ENCODE measurements around the gene ARIH2.
A peak's percentile ranks its signal among the peaks of the same experiment; 100 is the strongest.

The ARIH2 gene

DNA sequence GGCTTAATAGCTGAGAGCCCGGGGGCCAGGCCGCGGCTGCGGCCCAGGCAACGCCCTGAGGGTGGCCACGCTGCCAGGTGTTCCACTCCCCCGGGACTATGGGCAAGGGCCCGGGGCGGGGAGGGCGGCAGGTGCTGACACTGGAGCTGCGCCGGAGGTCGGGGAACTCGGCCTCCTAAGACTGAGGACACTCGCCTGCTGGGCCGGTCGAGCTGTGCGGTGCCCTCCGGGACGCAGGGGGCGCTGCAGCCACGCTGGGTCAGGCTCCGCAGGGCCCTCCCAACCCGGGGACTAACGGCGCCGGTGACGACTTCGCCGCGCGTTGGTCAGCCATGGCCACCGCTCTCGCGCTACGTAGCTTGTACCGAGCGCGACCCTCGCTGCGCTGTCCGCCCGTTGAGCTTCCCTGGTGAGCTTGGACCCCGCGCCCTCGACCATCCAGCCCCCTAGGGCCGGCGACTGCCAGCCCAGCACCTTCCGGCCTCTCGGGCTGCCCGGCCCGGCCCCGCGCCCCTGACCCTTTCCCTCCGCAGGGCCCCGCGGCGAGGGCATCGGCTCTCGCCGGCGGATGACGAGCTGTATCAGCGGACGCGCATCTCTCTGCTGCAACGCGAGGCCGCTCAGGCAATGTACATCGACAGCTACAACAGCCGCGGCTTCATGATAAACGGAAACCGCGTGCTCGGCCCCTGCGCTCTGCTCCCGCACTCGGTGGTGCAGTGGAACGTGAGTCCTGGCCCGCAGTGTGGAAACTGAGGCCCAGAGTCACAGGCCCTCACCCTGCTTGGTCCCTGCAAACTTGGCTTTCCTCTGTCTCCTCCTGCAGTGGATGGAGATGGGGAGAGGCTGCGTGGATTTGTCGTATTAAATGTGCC is 103.4 kb downstream of the ARIH2 start, which contains the start of gene NDUFAF3:
NDUFAF3 (plus strand) TSS at position 309 of the 875 bp plus-strand sequence; CDS start at position 333, 24 bp downstream.
- peak; percentile 94 for DNase-seq

DNA sequence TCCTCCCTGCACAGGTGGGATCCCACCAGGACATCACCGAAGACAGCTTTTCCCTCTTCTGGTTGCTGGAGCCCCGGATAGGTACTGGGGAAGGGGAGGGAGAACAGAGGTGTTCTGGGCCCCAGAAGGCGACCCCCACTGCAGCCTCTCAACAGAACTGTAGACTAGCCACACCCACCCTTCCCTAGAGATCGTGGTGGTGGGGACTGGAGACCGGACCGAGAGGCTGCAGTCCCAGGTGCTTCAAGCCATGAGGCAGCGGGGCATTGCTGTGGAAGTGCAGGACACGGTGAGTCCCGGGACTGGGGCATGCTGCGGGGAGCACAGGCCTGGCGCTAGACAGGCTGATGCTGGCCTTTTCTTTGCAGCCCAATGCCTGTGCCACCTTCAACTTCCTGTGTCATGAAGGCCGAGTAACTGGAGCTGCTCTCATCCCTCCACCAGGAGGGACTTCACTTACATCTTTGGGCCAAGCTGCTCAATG is 104.1 kb downstream of the ARIH2 start:
- DNase-seq = no peak

DNA sequence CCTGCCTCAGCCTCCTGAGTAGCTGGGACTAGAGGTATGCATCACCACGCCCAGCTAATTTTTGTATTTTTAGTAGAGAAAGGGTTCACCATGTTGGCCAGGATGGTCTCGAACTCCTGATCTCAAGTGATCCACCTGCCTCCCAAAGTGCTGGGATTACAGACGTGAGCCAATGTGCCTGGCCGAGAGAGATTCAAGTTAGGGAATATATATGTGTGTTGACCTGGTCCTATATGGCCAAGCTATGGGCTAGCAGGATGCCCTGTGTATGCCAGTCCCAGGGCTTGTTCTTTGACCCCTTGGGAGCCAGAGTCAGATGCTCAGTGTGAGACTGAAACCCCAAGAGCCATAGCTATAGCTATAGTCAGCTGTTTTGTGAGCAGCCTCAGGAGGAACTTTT is 105.1 kb downstream of the ARIH2 start:
- no peak for DNase-seq

DNA sequence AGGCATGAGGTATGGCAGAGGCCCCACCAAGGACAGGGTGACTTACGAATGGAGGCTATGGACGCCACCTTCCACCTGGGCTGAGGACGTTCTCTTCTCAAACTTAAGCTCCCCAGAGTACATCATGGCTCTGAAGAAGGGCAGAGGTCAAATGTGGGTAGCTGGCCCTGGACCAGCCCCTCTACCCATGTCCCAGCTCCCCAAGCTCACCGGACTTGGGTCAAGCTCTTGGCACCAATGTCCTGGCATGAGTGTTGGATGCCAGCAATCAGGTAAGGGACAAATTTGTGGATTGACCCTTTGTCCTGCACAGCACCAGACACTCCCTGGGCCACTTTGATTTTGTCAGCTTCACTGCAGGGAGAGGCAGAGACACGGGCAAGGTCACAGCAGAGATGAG is 105.8 kb downstream of the ARIH2 start:
- no peak for DNase-seq

DNA sequence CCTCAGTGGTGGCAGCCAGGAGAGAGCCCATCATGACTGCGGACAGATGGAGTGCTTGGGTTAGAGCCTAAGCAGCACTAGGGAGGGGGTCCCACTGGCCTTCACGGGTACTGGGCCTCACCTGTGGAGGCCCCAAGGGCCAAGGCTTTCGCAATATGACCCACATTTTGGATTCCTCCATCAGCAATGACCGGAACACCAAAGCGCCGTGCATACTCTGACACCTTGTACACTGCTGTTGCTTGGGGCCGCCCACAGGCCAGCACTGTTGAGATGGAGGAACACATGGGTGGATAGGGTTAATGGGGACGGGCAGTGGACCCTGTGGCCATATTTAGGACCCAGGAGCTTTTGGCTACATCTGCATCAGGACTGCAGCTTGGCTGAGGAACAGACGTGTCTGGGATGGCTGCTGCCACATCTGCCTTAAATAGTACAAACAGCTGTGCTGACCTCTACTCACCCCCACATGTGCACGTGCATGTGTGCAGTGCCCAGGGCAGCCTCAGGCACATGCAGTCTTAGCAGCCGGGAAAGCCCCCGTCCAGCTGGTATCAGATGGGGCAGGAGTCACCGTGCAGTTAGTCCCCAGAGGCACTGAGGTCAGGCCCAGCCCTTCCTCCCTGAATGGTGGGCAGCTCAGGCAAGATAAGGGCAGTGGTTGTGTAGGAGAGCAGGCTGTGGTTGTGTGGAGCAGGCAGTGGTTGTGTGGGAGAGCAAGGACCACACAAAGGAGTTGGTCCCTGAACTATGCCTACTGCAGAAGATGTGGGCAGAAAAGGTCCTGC is 106.6 kb downstream of the ARIH2 start:
- DNase-seq = no peak

DNA sequence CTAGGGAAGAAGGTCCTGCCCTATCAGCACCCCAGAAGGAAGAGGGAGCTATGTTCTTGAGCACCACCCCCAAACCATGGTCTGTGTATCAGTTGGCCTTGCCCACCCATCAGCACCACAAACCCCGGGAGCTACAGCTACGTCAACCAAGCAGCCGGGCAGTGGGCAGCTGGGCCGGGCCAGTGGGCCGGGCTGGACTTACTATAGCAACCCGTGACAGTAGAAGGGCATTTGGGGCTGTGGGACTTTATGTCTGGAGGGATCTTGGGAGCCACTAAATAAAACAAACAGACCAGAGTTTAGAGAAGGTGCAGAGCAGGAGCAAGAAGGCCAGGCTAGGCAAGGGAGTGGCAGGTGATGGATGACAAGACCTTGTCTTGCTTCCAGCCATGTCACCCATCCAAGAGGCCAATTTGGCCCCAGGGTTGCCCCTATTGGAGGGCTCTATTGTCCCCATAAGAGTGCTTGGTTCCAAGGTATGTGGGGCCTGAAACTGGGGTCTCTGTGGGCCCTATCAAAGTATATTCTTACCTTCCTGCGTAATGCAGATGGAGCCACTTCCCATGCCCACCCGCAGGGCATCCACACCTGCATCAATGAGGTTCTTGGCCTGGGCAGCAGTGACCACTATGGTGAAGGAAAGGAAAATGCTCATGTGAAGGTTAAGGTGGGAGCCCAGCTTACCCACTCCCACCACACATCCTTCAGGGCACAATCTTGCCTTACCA is 107.3 kb downstream of the ARIH2 start:
- no peak for DNase-seq

DNA sequence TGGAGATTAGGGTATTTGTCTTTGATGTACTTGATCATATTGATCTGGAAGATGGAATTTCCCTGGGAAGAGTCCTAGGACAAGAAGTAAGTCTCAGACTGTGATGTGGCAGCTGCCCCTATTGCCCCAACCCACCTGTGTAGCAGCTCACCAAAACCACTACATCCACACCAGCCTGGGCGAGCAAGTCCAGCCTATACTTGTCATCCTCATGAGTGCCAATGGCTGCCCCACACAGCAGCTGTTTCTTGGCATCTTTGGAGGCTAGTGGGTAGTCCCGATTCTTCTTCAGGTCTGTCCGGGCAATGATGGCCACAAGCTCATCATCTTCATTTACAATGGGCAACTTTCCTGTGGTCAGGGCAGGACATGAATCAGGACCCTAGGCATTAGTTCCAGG is 107.9 kb downstream of the ARIH2 start:
- DNase-seq = no peak

DNA sequence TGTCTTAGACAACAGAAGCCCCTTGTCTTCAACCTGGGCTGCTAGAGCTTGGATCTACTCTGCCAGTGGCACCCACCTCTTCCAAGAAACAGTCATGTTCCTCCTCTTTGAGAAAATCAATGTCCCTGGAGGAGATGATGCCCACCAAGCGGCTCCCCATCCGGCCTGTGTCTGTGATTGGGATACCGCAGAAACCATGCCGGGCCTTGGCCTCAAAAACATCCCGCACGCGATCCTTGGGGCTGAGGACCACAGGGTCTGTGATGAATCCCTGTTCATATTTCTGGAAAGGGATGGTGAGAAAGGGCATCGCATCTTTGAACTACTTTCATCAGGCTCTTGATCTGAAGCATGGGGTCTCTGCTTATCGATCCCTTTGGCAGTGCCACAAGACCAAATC is 109.0 kb downstream of the ARIH2 start:
- DNase-seq = no peak

DNA sequence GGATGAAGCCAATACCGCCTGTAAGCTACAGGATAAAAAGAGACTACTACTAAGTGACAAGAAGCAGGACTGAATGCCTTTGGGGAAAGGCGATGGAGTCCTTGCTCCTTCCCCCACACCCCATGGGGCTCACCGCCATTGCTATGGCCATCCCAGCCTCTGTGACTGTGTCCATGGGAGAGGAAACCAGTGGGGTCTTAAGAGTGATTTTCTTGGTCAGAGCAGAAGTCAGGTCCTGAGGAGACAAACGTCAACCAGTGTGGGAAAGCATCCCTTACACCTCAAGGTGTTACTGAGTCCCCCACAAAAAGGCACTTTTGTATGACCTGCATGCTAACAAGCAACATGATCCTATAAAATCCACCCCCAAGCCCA is 109.6 kb downstream of the ARIH2 start:
- DNase-seq = no peak

DNA sequence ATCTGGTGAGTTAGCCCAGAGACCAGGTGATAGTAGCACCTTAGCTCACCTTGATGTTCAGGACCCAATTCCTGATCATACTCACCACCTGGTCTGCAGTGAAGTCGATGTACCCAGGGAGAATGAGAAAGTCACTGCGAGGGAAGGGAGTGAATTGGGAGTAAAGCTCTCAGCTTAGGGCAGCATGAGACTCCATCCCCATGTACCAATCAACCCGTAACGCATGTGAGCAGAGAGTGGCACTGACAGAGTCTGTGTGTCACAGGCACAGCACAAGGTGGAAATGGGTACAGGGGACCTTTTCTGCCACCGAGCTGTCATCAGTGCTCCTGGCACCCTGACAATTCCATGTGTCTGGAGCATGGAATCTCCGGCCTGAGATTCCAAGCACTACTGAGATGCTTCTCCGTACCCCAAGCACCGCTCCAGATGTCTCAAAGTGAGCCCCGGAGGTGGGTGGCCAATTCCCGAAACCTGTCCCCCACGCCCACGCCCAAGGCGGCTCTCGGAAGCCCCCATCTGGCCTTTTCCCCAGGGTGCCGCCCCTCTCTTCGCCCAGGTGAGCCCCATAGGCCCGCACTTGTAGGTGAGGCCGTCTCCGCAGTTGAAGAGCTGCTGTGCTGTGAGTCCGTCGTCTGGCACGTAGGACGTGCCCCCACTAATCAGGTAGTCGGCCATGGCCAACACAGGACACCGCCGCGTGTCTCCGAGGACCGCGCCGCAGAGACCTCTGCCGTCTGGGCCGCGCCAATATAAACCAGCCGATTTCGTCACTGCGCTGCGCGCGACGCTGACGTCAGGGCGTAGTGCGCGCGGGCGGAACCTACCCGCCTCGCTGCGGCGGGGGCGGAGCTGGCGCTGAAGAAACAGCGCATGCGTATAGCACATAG is 110.3 kb downstream of the ARIH2 start, which contains the start of gene IMPDH2:
IMPDH2 (minus strand) TSS at position 726 of the 890 bp plus-strand sequence; CDS start at position 678, 48 bp downstream.
- peak; percentile 96 for DNase-seq

DNA sequence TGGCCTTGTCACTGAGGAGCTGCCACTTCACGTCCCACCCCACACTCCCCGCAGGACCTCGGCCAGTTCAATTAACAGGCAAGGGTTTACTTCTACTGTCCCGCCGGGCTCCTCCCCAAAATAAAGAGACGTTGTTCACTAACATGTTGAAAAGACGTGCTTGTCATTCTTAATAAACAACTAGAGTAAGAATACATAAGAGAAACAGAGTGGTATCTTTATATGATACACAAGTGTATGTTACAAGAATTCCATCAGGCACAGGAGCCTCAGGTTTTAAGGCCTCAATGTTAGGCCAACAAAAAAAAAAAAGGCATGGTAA is 110.9 kb downstream of the ARIH2 start:
- DNase-seq = no peak

DNA sequence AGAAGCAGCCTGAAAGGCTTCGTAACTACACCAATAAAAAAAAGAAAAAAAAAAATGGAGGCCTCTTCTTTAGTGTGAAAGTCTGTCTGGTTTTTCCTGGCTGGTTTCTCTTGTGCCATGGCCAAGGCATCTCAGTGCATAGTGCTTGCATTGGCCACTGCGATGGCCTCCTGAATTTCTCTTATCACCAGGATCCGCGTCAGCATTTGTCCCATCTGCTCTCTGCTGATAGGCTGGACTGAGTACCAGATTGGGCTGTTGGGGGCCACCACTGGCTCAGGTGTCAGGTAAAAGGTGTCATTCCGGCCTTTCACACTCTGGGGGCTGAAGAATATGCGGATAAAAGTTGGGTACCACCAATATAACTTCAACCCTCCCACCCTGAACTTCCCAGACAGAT is 111.7 kb downstream of the ARIH2 start:
- DNase-seq = no peak

DNA sequence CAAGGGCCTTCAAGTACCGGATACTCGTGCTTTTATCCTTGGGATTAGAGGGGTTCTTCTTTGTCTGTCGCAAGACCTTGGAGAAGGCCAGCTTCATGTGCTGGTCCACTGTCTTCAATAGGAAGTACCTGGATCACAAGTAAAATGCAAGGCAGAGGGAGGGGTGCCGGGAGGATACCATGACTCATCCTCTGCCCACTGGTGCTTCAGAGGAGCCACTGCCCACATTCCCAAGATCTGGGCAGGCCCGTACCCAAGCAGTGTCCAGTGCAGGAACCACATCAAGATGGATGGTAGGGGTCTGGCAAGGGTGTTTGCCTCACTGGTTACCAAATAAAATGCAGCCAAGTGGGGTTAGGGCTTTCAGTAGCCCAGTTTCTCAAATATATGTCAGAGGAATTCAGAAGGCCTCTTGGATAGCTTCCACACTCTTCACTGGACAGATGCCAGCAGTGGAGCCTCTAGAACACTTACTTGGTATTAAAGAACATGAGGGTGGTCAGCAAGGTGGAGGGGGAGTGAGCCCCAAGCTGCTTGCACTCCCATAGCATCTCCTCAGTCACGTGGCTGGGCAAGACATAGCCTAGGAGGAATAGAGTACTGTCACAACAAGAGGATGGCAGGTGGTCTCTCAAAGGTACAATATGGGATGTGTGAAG is 114.1 kb downstream of the ARIH2 start:
- no peak for DNase-seq

DNA sequence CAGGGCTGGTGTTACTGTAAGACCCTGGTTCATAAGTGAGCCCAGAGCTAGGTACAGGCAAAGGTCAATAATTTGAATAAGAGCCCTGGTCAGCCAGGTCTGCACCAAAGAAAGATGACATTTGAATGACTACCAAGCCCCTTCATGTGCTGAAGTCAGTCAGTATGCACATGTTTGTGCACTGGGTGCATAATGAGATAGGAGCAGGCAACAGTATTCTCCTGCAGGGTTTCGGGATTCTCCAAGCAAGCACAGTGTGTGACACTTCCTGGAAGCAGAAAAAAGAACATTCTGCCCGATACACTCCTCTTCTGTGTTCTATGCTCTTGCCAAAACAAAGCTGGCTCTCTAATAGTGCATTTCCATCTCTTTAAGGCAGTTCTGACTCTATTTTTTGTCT is 116.0 kb downstream of the ARIH2 start:
- DNase-seq = no peak

DNA sequence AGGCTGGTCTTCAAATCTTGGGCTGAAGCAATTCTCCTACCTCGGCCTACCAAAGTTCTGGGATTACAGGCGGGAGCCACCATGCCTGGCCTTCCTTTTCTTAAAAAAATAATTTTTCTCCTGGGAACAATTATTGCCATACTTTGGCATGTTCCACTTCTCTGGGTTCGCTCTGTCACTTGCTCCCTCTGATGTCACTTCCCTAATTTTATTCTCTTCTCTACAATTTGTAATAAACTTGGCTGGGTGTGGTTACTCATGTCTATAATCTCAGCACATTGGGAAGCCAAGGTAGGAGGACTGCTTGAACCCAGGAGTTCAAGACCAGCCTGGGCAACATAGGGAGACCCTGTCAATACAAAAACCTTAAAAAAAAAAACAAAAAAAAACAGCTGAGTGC is 116.6 kb downstream of the ARIH2 start:
- no peak for DNase-seq

Measured in CD4-positive, alpha-beta T cell treated with Interleukin-21 for 1 hour (primary cell).